HAP-1 (cell line): ENCODE results near the gene ERMP1.
"Not testable (repeated sequence)": the region's sequence is repeated elsewhere in the genome, so short reads cannot be mapped to it uniquely, and the experiment has no call there.

Experiments
- DNase-seq, 2 experiments: peaks; one replicate each; pipeline ENCODE4 v3.0.0-alpha.2; 2016 to 2020; ENCODE audit warnings: low spot score in 2 of 2
- H3K27me3 ChIP-seq: fragments of 250-450 bp; sonication (Bioruptor Pico); 2 replicates; pipeline ENCODE4 v1.5.1; 2020; ENCODE audit warnings: low read depth, mild to moderate bottlenecking, moderate library complexity
- H3K36me3 ChIP-seq: fragments of 250-450 bp; sonication (Bioruptor Pico); replicated peaks from 2 replicates; pipeline ENCODE4 v1.5.1; 2020; ENCODE audit warnings: mild to moderate bottlenecking
- H3K4me1 ChIP-seq: fragments of 250-450 bp; sonication (Bioruptor Pico); 2 replicates; pipeline ENCODE4 v1.5.1; 2020; ENCODE audit warnings: mild to moderate bottlenecking
- H3K4me3 ChIP-seq: fragments of 250-450 bp; sonication (Bioruptor Pico); 2 replicates; pipeline ENCODE4 v1.5.1; 2020; ENCODE audit warnings: mild to moderate bottlenecking, moderate library complexity
- H3K9me3 ChIP-seq: fragments of 250-450 bp; sonication (Bioruptor Pico); 2 replicates; pipeline ENCODE4 v1.5.1; 2020; ENCODE audit warnings: mild to moderate bottlenecking, moderate library complexity
- in situ Hi-C: fragments of 300-500 bp; cut with MboI; formaldehyde crosslinking; loops from 3 replicates; pipeline ENCODE4 v1.14.3; 2020; ENCODE audit warnings: low sequenced_read_pairs, inconsistent platforms, mixed read lengths

The ERMP1 gene

GRCh38 chr9:5793812-5794211 lies 39.1 kb downstream of the ERMP1 start:
- Histone ChIP-seq H3K27me3 (no peaks in the 10 kb centered on the region), H3K4me1 (peaks cover 3% of the 10 kb centered on the region), H3K4me3 (no peak overlapping the region), H3K36me3 (peaks cover 8% of the 10 kb centered on the region), H3K9me3 (no peaks in the 10 kb centered on the region)
- DNase-seq: no peak
- in situ Hi-C loops: no loop called here

- no peak overlapping the region for H3K4me3 ChIP-seq
- H3K9me3 ChIP-seq: no peaks in the 10 kb centered on the region
- H3K36me3 ChIP-seq: peaks cover 13% of the 10 kb centered on the region
- DNase-seq: no peak
- in situ Hi-C loops: no loop called here
- peaks cover 3% of the 10 kb centered on the region for H3K4me1 ChIP-seq
- no peaks in the 10 kb centered on the region for H3K27me3 ChIP-seq
These were observed 41.0 kb downstream of the ERMP1 start for GRCh38 chr9:5791870-5792269.

- no peak overlapping the region for H3K4me3 ChIP-seq
- no peaks in the 10 kb centered on the region for H3K9me3 ChIP-seq
- no peaks in the 10 kb centered on the region for H3K27me3 ChIP-seq
- H3K36me3 ChIP-seq: peaks cover 18% of the 10 kb centered on the region
- in situ Hi-C loops: no loop called here
- H3K4me1 ChIP-seq: peaks cover 3% of the 10 kb centered on the region
- DNase-seq: no peak
These were observed 42.0 kb downstream of the ERMP1 start for GRCh38 chr9:5790923-5791322.

- in situ Hi-C loops: no loop called here
These were observed 43.4 kb downstream of the ERMP1 start for GRCh38 chr9:5789489-5789888.

DNA sequence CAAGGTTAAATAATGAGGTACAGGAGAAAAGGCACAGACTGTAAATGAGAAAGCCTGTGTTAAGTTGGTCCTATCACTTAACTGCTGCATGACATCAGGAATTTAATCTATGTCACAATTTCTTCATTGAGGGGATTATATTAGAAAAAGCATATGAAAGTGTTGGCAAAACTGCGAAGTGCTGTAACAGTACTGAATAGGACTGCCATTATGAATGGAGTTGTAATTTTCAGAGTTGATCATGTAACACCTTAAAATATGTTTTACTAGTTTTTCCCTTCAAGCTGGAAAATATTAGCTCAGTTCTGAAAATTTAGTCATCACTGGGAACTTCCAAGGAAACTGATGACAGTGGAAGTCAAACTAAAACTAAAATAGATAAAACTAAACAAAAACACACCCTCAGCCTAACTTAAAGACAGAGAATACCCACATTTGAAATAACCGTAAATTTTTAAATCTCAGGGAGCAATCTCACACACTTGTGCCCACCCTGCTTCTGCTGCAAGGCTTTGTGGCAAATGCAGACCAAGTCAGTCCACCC lies 45.1 kb downstream of the ERMP1 start:
- Histone ChIP-seq H3K4me1 (peaks cover 3% of the 10 kb centered on the region), H3K36me3 (peaks cover 18% of the 10 kb centered on the region)
- in situ Hi-C loops: no loop called here

More at GRCh38 chr9:5789489-5789888, 43.4 kb downstream of the ERMP1 start:
- no peaks in the 10 kb centered on the region for H3K9me3 ChIP-seq
- H3K4me1 ChIP-seq: peaks cover 3% of the 10 kb centered on the region
- DNase-seq: no peak
- H3K27me3 ChIP-seq: no peaks in the 10 kb centered on the region
- peaks cover 18% of the 10 kb centered on the region for H3K36me3 ChIP-seq
- no peak overlapping the region for H3K4me3 ChIP-seq

DNA sequence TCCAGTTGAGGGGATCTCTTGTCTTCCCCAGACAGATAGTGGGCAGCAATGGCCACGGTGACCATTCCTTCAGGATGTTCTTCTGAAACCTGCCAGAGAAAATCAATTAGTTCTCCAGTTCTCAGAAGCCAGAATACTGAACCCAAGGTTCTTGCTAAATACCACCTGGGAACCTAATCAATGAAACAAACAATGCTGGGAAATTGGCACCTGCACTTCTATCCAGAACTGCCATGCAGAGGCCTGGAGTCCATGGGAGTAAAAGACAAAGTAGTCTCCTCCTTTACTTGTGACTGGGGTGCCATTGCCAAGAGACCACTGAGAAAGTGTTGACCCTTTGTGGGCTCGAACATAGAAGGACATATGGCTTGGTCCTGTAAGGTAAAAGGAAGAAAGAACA lies 45.7 kb downstream of the ERMP1 start:
- no peak for DNase-seq
- no peaks in the 10 kb centered on the region for H3K9me3 ChIP-seq
- H3K27me3 ChIP-seq: no peaks in the 10 kb centered on the region
- no peak overlapping the region for H3K4me3 ChIP-seq
- H3K36me3 ChIP-seq: peaks cover 18% of the 10 kb centered on the region
- in situ Hi-C loops: no loop called here
- H3K4me1 ChIP-seq: no peaks in the 10 kb centered on the region; the same call in none of the 2 replicates

More for the DNA sequence above, 45.1 kb downstream of the ERMP1 start:
- Histone ChIP-seq H3K9me3 (no peaks in the 10 kb centered on the region), H3K27me3 (no peaks in the 10 kb centered on the region), H3K4me3 (no peak overlapping the region)
- no peak for DNase-seq

GRCh38 chr9:5786370-5787127 lies 46.4 kb downstream of the ERMP1 start:
- no peaks in the 10 kb centered on the region for H3K9me3 ChIP-seq
- no peaks in the 10 kb centered on the region for H3K27me3 ChIP-seq
- DNase-seq: no peak
- in situ Hi-C loops: no loop called here
- H3K36me3 ChIP-seq: peaks cover 18% of the 10 kb centered on the region
- no peaks in the 10 kb centered on the region; the same call in none of the 2 replicates for H3K4me1 ChIP-seq
- no peak overlapping the region for H3K4me3 ChIP-seq

DNA sequence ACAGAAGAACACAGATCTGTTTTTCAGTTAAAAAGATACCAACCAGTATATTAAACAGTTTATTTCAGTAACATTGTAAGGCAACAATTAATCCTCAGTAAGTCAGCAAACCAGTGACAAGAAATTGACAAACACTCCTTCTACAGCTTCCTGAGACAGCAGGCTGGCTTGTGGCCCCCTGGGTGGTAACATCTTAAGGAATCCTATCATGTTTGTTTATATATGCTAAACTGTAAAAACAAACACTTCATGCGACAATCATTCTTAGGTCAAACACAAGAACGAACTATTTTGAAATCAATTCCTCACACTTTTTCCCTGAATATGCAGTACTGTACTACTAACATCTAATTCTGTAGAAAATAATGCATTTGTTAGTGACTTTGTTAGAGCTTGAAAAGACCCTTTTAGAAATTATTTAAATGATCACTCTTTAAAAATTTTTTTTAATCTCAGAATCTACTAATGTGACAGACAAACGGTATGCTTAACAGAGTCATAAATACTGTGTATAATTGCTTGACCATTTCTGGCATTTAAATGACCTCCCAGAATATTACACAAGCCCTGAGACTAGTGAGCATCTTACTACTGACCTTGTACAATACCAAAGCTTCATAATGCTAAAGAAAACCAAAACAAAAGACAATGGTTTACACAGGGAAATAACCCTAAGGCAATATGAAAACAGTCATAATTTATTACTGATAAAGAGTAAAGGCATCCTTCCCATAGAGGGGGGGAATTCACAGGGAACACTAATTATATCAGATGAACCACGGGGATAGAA lies 48.2 kb downstream of the ERMP1 start:
- no peaks in the 10 kb centered on the region for H3K9me3 ChIP-seq
- DNase-seq: no peak
- H3K27me3 ChIP-seq: no peaks in the 10 kb centered on the region
- H3K4me1 ChIP-seq: no peaks in the 10 kb centered on the region; the same call in none of the 2 replicates
- peaks cover 20% of the 10 kb centered on the region for H3K36me3 ChIP-seq
- in situ Hi-C loops: no loop called here
- H3K4me3 ChIP-seq: no peak overlapping the region

DNA sequence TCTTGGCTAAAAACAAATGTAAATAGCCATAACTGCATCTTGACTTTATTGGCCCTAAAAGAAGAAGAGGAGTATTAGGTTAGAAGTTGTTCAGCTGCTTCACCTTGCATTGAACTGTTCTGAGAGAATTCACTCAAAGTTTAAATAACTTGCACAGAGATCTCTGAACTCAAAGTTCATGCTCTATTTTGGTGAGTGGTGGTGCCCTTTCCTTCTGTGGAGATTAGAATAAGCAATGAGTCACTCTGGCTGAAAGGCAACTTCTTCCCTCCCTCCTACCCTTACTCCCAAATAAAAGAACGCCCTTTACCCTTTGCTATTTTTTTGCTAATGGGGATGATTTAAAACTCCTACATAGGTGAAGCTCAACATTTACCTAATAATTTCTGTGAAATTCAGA lies 48.9 kb downstream of the ERMP1 start:
- H3K27me3 ChIP-seq: no peaks in the 10 kb centered on the region
- H3K4me1 ChIP-seq: no peaks in the 10 kb centered on the region; the same call in none of the 2 replicates
- in situ Hi-C loops: no loop called here
- DNase-seq: no peak
- H3K9me3 ChIP-seq: no peaks in the 10 kb centered on the region; the same call in 1 of the 2 replicates
- H3K4me3 ChIP-seq: no peak overlapping the region
- peaks cover 23% of the 10 kb centered on the region for H3K36me3 ChIP-seq

DNA sequence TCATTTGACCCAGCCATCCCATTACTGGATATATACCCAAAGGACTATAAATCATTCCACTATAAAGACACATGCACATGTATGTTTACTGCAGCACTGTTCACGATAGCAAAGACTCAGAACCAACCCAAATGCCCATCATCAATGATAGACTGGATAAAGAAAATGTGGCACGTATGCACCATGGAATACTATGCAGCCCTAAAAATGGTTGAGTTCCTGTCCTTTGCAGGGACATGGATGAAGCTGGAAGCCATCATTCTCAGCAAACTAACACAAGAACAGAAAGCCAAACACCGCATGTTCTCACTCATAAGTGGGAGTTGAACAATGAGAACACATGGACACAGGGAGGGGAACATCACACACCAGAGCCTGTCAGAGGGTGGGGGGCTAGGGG lies 49.5 kb downstream of the ERMP1 start:
- H3K4me1 ChIP-seq, H3K9me3 ChIP-seq, H3K4me3 ChIP-seq, DNase-seq, H3K27me3 ChIP-seq, in situ Hi-C loops: not testable (repeated sequence)
- peaks cover 28% of the 10 kb centered on the region for H3K36me3 ChIP-seq

- peaks cover 34% of the 10 kb centered on the region for H3K36me3 ChIP-seq
- in situ Hi-C loops, H3K27me3 ChIP-seq: not testable (repeated sequence)
These were observed 53.2 kb downstream of the ERMP1 start for GRCh38 chr9:5779705-5780218.

DNA sequence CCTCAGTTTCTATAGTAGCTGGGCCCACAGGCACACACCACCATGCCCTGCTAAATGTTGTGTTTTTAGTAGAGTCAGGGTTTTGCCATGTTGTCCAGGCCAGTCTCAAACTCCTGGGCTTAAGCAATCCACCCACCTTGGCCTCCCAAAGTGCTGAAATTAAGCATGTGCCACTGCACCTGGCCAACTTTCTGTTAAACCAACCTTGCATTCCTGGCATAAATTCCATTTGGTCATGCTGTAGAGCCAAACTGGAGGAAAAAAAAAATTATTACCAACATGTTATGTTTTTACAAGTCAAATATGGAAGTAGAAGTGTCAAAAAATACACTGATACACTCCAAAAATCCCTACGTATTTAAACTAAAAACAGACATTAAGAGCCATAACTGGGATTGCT lies 54.1 kb downstream of the ERMP1 start:
- in situ Hi-C loops: no loop called here
- peaks cover 39% of the 10 kb centered on the region for H3K36me3 ChIP-seq
- no peaks in the 10 kb centered on the region; the same call in none of the 2 replicates for H3K9me3 ChIP-seq
- H3K27me3 ChIP-seq: no peaks in the 10 kb centered on the region
- no peak overlapping the region for H3K4me3 ChIP-seq
- H3K4me1 ChIP-seq: no peaks in the 10 kb centered on the region
- no peak for DNase-seq

More at GRCh38 chr9:5779705-5780218, 53.2 kb downstream of the ERMP1 start:
- not testable (repeated sequence) for H3K4me1 ChIP-seq, H3K4me3 ChIP-seq, H3K9me3 ChIP-seq
- peak in 1 of 2 experiments; percentile 17 for DNase-seq

GRCh38 chr9:5773324-5773999 lies 59.5 kb downstream of the ERMP1 start:
- in situ Hi-C loops: no loop called here
- Histone ChIP-seq H3K4me3 (no peak overlapping the region), H3K27me3 (no peaks in the 10 kb centered on the region), H3K9me3 (no peaks in the 10 kb centered on the region; the same call in 1 of the 2 replicates), H3K4me1 (no peaks in the 10 kb centered on the region), H3K36me3 (peaks cover 27% of the 10 kb centered on the region)
- DNase-seq: no peak
